Adrenal gland (tissue), 5 donors: ENCODE measurements around the gene CRX.

Source experiments
- CTCF ChIP-seq, 6 experiments: fragments of 450-650 bp in 4 of 6; fragments of 200-600 bp in 2 of 6; sonication (generic) in 1 of 6; IDR thresholded peaks; 1 replicate in 5 of 6; 2 replicates in 1 of 6; pipeline versions ENCODE4 v1.5.1 to v1.8.0; 2016 to 2021; ENCODE audit warnings: antibody characterized with exemption in 6 of 6, mild to moderate bottlenecking in 2 of 6, moderate library complexity in 1 of 6
- POLR2A ChIP-seq, 2 donors: fragments of 450-650 bp; IDR thresholded peaks; one replicate each; pipeline ENCODE4 v1.6.1; 2017; ENCODE audit warnings: antibody characterized with exemption in 2 of 2, mild to moderate bottlenecking in 2 of 2, moderate library complexity in 1 of 2
- donor health status: DM: no; HTN: no; CAD: no.

- no peak for TF ChIP-seq CTCF (IDR thresholded peaks at IDR 0.05)
- peak; percentile 52 to 82 for TF ChIP-seq POLR2A (IDR thresholded peaks at IDR 0.05)
Measured at GRCh38 chr19:47778049-47778953, 43.4 kb upstream of the CRX start, which contains the start of gene SELENOW.
